GM19452 (cell line): ENCODE measurements around the gene RCVRN.

Experiments
- ATAC-seq: cut with Tn5 transposase; IDR thresholded peaks from one replicate; pipeline ENCODE4 v1.9.1; 2021; ENCODE audit not compliant: unreplicated experiment

Gene RCVRN

GRCh38 chr17:9899280-9900043 is 5.6 kb downstream of the RCVRN start:
- no peak for ATAC-seq

DNA sequence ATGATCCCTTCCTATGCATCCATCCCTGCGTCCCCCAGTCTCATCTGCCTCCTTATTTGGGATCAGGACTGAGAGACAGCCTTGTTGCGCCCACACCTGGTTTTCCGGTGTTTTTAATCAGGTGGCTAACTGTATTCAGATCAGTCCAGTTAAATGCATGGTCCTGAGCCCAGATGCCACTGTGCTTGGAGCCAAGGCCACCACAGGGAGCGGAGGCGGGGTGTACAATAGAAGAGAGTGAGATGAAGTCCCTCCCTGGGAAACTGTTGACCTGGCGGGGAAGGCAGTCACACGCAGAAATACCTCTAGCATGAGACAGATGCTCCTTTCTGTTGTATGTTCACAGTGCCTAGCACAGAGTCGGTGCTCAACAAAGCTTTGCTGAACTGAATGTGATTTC is 6.3 kb downstream of the RCVRN start:
- no peak for ATAC-seq

DNA sequence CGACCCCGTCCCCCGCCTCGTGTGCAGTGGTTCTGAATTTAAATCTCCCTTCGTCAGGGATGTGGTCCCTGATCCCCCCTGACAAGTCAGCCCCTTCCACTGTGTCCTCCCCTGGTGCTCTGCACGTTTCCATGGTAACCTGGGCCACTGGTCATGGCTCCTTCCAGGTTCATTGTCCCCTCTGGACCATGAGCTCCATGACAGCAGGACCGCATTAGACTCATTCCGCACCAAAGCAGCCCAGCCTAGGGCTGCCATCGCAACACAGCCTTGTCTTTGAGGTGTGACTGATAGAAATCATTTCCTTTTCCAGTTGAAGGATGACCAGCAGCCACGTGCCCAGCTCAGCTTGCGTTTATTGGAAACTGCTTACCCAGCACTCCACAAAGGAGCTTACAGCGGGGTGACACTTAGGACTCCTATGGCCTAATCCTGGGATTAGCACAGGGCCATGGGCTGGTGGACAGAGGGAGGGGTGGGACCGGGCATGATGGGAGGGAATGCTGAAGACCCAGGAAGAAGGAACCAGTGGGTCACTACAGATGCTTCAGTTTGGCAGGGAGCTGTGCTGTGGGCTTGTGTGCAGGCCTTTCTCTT is 7.6 kb downstream of the RCVRN start:
- no peak for ATAC-seq

DNA sequence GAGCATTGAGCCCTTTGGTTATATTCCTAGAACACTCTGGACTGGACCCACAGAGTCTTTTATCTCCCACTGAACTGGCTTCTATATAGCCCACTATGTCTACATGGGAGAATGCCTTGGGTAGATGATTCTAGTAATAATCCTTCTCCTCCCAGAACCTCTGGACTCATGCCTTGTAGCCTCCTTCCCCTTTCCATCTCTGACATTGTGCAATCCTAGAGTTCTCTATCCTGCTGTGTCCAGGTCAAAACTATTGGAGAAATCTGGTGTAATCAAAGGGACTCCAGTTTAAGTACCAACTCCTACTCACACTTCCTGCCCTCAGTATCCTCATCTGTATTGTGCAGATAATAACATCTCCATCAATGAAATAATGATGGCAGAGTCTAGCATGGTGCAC is 9.1 kb downstream of the RCVRN start:
- ATAC-seq = no peak

- ATAC-seq = no peak
These were observed 10.8 kb downstream of the RCVRN start for GRCh38 chr17:9894231-9894630.

- ATAC-seq = no peak
These were observed 11.6 kb downstream of the RCVRN start for GRCh38 chr17:9893411-9894012.

DNA sequence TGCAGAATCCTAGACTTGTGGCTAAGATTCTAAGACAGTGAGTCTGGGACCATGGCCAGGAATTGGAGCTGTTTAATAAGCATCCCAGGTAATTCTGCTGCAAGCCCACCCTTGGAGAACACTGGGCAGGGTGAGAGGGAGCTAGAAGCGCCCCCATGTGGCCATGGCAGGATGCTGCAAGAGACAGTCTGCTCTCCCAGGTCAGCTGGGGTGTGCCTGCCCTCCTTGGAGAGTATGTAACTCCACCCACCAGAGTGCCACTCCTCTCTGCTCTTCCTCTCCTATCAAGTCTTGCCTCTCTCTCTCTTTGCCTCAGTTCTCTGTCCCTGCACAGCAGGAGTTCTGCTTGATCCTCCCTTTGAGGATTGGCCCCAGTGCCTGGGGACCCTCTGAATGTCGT is 14.9 kb downstream of the RCVRN start:
- no peak for ATAC-seq

DNA sequence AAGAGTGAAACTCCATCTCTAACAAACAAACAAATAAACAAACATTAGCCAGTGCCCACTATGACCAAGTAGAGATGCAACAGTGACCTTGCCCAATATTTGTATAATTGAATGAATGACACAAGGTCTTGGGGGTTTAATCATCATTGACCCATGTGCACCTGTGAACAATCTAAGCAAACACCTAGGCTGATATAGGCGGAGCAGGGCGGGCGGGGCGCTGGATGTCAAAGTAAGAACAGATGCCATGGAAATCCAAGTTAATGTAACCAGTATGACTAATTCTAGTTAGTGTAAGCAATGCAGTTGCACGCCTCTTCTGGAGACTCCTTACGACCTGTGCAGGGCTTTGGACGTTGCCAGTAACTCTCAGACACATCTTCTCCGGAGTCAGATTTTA is 17.6 kb downstream of the RCVRN start:
- no peak for ATAC-seq

GRCh38 chr17:9886141-9886930 is 18.7 kb downstream of the RCVRN start:
- no peak for ATAC-seq

DNA sequence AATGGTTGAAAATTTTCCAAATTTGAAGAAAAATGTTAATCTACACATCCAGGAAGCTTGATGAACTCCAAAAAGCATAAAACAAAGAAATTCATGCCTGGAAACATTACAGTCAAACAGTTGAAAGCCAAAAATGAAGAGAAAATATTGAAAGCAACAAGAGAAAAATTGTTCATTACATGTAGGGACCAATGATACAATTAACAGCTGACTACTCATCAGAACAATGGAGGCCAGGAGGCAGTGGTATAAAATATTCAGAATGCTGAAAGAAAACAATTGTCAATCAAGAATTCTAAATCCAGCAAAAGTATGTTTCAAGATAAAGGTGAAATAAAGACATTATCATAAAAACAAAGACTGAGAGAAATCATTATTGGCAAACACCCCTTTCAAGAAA is 21.6 kb downstream of the RCVRN start:
- no peak for ATAC-seq

DNA sequence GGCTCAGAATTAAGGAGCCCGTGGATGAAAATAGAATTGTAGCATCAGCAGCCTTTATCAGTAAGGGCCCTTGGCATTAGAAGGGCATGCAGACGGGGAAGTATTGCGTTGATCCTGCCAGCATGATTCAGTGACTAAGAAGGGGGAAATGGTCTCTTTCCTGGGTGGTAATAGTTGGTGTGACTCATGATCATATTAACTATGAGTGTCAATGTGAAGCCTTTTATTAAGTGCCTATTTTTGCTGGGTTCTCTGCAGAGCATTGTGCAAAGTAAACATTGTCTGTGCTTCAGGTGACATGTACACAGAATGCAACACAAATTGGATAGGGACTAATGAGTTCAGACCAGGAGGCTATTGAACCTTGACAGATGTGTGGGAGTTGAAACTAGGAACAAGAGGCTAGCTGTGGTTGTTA is 24.5 kb downstream of the RCVRN start:
- ATAC-seq = no peak

DNA sequence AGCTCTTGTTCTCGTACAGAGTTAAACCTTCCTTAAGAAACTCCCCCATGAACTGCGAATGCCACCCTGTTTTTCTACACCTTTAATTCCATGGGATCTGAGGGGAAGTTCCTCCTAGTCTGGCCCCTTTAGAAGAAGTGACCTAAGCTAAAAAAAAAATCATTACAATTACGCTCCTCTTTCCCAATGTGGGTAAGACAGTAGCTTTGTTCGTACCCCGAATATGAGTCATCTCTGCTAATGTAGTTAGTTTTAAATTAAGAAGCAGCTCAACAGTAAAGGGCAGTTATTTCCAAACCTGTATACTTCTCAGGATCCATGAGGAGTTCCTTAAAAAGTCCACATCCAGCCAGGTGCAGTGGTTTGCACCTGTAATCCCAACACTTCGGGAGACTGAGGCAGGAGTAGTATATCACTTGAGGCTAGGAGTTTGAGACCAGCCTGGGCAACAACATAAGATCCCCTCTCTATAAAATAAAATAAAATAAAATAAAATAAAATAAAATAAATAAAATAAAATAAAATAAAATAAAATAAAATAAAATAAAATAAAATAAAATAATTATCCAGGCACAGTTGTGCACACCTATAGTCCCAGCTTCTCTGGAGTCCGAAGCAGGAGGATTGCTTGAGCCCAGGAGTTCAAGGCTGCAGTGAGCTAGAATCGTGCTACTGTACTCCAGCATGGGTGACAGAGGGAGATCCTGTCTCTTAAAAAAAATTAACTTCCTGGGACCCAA is 26.1 kb downstream of the RCVRN start:
- no peak for ATAC-seq

GRCh38 chr17:9878356-9878755 is 26.7 kb downstream of the RCVRN start:
- no peak for ATAC-seq

GRCh38 chr17:9875441-9875840 is 29.6 kb downstream of the RCVRN start:
- no peak for ATAC-seq

DNA sequence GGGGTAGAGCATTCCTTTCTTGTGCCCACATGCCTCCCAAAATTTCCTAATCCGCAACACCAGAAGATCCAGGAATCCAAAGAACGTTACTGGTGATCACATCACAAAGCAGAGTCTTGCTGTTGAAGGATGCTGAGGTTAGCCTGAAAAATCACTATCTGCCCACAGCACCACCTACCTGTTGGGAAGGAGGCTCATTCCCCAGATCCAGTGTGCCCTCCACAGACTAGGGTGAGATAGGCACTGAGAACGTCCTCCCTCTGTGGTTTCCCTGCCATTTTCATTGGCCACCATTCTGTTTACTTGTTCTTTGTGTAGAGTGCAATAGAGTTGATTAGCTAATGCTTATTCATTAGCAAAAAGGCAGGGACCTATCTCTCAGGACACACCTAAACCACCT is 30.3 kb downstream of the RCVRN start:
- ATAC-seq = no peak

- no peak for ATAC-seq
These were observed 32.2 kb downstream of the RCVRN start for GRCh38 chr17:9872852-9873251.

DNA sequence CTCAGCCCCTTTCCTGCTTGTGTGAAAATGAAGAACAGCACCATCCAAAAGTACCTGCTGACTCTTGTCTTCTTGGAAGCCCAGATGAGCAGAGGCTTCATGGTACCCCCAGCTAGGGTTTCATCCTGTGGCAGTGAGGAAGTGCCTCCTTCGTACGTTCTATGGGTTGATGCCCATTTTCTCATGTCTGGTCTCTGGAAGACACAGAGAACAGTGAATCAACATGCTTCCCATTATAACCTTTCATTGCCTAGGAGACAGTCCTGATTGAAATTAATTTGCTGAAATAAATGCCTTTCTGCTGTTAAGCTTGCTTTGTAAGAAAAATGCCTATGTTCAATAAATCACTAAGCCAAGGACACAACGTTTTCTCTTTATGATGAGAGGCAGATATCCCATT is 36.5 kb downstream of the RCVRN start:
- no peak for ATAC-seq

DNA sequence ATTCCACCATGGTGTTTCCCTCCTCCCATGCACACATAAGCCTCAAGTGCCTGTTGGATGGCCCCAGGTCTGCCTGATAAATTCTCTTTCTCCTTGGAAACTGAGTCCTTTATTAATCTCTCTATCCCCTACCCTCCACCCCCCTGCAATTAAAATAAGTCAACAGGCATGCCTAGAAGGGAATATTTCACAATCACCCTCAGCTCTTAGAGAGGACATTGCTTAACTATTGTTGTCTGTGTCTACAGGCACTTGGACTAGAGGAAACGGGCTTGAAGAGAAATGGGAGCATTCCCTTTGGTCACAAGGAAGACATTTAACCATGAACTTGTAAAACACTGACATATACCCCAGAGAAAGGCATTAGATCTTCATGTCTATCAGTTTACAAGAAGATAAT is 39.5 kb downstream of the RCVRN start:
- ATAC-seq = no peak

DNA sequence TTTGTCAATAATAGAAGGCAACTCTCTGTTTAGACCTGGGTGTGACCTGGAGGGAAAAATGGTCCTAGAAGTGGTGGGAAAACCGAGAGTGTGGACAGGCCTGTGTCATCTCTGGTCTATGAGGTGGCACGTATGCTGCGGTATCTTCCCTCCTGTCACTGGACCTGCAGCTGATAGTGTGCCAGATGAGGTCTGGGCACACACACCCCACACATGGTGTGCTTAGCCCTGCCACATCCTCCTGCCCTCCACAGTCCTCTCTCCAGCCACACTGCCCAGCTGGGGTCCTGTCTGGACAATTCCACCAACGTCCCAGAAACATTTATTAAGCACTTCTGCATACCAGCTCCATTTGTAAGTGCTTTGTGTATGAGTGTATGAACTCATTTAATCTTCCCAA is 42.1 kb downstream of the RCVRN start:
- ATAC-seq = no peak

DNA sequence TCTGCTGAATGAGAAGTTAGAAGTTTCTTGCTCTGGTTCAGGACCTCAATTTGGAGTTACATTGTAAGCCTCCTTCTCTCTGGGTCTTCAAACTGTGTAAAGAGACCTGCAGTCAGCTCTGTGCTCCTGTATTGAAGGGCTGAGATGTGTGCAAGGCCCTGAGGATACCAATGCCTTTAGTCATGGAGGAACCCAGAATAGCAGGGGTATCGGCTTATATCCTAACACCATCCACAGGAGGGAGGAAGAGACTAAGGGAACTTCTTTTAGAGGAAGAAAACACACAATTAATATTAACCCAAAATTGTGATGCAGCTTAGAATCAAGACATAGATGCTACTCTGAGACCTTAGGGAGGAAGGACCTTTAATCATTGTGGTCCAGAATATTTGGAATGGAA is 42.9 kb downstream of the RCVRN start:
- no peak for ATAC-seq

- no peak for ATAC-seq
These were observed 44.2 kb downstream of the RCVRN start for GRCh38 chr17:9860851-9861250.
